Posterior cingulate gyrus (tissue), 11 donors: ENCODE results near the gene PAF1.

Source experiments
- DNase-seq, 10 donors: peaks; one replicate each; pipeline versions ENCODE4 v3.0.0 to v3.0.0-alpha.2; 2020 to 2021; ENCODE audit warnings: mixed read lengths in 3 of 10
- intact Hi-C: fragments of 100-400 bp; cut with DNase I; formaldehyde crosslinking; loops from one replicate; pipeline ENCODE4 v1.15.1; 2023

Gene PAF1

GRCh38 chr19:39390751-39391437 lies at the start of gene PAF1, which contains the start of gene MED29:
PAF1 (minus strand) TSS chr19:39391106; CDS start chr19:39390864, 242 bp downstream.
MED29 (plus strand) TSS chr19:39391378; CDS start chr19:39391423, 45 bp downstream.
- intact Hi-C loops, result loop anchor here (1.0 kb wide), 1 partner anchor 49 kb away; the partner anchor contains the start of gene SAMD4B
- DNase-seq, result peak; percentile 93 to 100 (median 98)

DNA sequence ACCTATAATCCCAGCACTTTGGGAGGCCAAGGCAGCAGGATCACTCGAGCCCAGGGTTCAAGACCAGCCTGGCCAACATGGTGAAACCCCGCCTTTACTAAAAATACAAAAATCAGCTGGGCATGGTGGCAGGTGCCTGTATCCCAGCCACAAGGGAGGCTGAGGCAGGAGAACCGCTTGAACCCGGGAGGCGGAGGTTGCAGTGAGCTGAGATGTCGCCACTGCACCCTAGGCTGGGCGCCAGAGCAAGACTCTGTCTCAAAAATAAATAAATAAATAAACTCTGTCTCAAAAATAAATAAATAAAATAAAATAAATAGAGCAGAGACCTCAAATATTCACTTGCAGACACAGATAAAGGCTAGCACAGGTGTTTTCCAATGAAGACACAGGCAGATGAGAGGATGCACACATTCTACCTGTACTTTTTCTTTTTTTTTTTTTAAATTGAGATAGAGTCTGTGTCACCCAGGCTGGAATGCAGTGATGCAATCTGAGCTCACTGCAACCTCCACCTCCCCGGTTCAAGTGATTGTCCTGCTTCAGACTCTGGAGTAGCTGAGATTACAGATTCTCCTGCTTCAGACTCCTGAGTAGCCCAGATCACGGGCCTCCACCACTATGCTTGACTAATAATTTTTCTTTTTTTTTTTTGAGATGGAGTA lies 47.5 kb upstream of the PAF1 start:
- intact Hi-C loops, result no loop called here
- peak in 1 of 10 donors; percentile 44 for DNase-seq

DNA sequence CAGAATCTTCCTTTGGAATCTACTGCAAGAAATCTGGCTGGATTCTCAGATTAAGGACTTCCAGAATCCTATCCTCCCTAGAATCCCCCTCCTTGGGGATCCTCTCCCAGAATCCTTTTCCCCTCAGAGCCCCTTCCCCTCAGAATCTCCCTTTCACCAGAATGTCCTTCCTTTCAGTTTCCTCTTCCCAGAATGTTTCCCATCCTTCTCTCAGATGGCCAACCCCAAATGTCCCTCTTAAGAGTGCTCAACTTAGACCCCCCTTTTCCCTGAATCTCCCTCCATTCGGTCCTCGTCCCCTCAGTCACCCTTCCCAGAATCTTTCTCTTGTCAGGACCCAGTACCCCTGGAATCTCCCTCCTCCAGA lies 45.4 kb upstream of the PAF1 start:
- intact Hi-C loops, result loop anchor here (1.0 kb wide), 1 partner anchor 9 kb away; the partner anchor contains the start of gene SUPT5H
- no peak for DNase-seq

DNA sequence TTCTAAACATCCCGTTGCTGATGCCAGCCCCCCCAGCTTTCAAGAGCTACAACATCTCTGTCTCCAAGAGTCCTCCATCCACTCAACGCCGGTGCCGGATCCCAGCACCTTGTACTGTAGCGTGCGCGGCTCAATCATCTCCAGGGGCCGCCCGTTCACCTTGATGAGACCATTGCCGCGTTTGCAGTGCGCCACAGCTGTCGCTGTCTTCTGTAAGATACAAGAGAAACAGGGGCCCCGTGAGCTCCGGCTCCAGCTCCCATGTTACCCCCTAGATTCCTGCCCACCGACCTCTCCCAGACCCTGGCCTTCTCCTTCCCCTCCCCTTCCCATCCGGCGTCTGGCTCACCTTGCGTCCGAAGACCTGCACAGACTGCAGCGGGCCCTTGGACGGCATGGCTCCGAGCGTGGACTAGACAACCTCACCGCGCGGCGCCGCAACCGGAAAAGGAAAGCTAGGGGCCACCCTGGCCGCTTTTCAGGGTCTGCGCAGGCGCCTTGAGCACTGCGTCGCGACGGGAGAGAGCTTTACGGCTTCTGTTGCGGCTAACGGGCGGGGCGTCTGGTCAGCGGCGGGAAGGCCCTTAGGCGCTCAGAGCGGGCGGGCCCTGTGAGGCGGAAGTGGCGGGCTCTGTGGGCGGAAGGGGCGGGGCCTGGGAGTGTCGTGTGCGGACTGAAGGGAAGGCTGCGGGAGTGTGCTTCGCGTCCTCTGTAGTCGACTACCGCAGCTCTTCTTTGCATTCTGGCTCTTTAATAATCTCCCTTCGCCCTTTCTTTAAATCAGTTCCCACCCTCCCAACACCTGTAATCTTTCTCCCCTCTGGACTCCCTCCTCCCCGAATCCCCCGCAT lies 44.8 kb upstream of the PAF1 start, which contains the start of gene RPS16:
Gene RPS16, minus strand, starts transcription at position 451 of the 851 bp plus-strand sequence. Its CDS starts 54 bp downstream, at position 397.
- intact Hi-C loops, result loop anchor here (1.0 kb wide), 1 partner anchor 10 kb away; the partner anchor contains the start of gene SUPT5H
- DNase-seq, result peak; percentile 98 to 100 (median 99)

- no peak for DNase-seq
- intact Hi-C loops, result no loop called here
Observed at GRCh38 chr19:39434123-39435076, 43.5 kb upstream of the PAF1 start.

DNA sequence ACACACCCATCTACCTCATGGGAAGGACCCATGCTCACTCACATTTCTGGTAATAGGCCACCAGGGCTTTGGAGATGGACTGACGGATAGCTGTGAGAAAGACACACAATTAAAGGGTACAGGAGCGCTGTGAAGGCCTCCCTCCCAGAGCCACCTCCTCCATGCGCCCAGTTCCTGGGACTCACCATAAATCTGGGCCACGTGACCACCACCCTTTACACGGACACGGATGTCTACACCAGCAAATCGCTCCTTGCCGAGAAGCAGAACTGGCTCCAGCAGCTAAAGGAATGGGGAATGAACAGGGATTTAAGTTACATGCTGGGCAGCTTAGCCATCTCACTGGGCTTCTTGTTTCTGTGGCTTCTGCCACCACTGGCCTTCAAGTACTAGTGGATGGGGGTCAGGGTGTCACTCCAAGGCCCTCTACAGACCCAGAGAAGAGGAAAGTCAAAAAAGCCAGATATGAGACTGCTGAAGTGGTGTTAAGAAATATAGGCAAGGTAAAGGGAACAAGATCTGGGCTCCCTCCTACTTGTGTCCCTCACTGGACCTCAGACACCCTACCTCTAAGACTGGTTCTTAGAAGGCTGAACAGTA lies 42.7 kb upstream of the PAF1 start:
- intact Hi-C loops, result no loop called here

DNA sequence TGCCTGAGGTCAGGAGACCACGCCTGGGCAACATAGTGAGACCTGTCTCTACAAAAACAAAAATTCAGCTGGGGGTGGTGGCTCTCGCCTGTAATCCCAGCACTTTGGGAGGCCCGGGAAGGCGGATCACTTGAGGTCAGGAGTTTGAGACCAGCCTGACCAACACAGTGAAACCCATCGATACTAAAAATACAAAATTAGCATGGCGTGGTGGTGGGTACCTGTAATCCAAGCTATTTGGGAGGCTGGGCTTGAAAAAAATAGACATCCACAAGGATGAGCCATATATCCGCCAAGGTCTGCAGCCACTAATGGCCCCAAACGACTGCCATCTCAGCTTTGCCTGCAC lies 41.7 kb upstream of the PAF1 start:
- DNase-seq, result no peak
- intact Hi-C loops, result no loop called here

More for the DNA sequence above, 42.7 kb upstream of the PAF1 start:
- DNase-seq, result peak in 1 of 10 donors; percentile 21

DNA sequence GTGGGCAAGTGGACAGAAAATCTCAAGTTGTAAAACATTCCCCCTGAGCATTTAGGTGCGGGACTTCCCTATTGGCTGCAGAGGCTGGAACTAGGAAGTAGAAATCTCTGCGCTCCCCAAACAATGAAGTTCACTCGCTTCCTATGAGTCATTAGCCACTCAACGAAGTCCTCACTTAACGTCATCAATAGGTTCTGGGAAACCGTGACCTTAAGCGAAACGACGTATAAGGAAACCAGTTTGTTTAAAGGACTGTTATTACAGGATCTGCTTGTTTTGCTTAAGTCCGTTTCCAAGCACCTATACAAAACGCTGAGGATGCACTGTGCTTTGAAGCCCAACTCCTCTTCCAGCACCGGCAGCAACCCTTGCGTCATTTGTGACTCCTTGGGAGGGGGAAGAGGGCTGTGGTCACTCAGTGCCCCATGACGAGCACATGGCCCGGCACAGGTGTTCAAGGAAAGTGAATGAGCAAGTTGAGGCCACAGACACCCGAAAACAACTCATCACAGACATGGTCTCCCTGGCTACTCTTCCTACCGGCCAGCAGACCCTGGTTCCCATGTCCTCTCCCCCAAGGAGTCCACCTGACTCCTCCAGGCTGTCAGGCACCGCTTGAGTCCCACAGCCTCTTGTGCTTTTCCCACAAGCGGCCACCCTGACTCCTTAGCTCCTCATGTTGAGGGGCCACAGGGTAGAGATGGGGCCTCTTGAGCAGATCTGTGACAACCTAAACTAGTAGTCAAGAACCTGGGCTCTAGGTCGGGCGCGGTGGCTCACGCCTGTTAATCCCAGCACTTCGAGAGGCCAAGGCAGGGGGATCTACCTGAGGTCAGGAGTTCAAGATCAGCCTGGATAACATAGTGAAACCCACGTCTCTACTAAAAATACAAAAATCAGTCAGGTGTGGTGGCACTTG lies 40.0 kb upstream of the PAF1 start:
- intact Hi-C loops, result no loop called here
- peak in 2 of 10 donors; percentile 49 to 53 for DNase-seq

GRCh38 chr19:39428283-39429112 lies 37.6 kb upstream of the PAF1 start:
- peak in 1 of 10 donors; percentile 60 for DNase-seq
- intact Hi-C loops, result no loop called here

DNA sequence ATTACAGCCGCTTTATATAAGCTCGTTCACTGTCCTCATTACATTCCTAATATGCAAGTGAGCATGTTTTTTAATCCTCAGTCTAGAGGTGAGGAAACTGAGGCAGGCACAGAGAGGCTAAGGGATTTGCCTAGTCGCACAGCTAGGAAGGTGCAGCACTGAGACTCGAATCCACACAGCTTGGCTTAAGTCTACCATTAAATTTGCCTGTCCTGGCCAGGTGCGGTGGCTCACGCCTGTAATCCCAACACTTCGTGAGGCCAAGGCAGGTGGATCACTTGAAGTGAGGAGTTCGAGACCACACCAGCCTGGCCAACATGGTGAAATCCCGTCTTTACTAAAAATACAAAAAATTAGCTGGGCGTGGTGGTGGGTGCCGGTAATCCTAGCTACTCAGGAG lies 36.8 kb upstream of the PAF1 start:
- peak in 1 of 10 donors; percentile 35 for DNase-seq
- intact Hi-C loops, result no loop called here

DNA sequence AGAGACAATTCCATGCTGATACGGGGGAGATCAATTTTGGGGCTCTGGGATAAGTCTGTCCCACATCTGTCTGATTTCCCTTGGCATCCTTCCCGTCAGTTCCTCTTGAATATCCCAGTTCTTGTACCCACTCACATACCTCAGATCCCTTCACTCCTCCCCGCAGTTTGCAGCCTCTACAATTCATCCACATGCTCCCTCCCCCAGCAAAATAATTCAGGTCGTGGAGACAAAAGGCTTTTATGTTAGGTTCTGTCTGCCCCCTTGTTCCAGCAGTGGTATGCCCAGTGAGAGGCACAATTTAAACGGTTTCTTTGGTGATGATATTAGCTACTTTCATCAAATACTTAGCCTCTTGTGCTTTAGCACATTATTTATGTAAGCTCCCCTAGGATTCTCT lies 35.3 kb upstream of the PAF1 start:
- intact Hi-C loops, result no loop called here
- no peak for DNase-seq

DNA sequence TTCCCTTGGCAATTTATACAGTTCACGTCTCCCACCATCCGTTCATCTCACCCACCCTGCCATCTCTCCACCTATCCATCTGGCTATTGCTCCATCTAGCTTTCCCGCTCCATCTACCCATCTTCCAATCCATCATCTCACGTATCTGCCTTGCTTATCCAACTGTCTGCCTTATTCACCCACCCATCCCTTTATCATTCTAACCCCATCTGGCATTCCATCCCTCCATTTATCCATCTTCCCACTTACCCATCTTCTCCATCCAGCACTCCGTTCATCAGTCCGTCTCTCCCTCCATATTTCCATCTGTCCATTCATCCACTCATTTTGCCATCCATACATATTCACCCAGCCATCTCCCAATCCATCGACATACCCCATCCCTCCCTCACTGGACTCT lies 34.8 kb upstream of the PAF1 start:
- intact Hi-C loops, result no loop called here
- DNase-seq, result no peak

DNA sequence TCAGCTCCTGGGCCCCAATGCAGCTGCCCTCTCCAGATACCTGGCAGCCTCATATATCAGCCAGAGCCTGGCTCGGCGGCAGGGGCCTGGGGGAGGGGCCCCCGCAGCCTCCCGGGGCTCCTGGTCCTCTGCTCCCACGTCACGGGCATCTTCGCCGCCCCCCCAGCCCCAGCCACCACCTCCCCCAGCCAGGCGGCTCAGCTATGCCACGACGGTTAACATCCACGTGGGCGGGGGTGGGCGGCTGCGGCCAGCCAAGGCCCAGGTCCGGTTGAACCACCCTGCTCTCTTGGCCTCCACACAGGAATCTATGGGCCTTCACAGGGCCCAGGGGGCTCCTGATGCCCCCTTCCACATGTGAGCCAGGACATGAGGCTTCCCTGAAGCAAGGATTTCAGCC lies 34.0 kb upstream of the PAF1 start:
- intact Hi-C loops, result no loop called here
- no peak for DNase-seq

- intact Hi-C loops, result no loop called here
- peak in 2 of 10 donors; percentile 69 to 81 for DNase-seq
Observed at GRCh38 chr19:39423258-39424086, 32.6 kb upstream of the PAF1 start.

DNA sequence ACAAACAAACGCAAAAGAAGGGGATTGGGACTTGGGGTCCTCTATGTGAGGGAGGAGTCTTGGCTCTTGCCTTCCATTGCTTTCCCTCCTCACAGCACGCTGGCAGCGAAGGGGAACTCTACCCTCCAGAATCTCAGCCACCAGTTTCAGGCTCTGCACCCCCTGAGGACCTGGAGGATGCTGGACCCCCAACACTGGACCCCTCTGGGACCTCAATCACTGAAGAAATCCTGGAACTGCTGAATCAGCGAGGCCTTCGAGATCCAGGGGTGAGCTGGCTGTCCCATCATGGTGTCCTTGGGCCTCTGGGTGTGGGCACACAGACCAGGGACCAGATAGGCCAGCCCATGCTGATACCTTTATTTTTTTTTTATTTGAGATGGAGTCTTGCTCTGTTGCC lies 31.1 kb upstream of the PAF1 start:
- intact Hi-C loops, result no loop called here
- no peak for DNase-seq

DNA sequence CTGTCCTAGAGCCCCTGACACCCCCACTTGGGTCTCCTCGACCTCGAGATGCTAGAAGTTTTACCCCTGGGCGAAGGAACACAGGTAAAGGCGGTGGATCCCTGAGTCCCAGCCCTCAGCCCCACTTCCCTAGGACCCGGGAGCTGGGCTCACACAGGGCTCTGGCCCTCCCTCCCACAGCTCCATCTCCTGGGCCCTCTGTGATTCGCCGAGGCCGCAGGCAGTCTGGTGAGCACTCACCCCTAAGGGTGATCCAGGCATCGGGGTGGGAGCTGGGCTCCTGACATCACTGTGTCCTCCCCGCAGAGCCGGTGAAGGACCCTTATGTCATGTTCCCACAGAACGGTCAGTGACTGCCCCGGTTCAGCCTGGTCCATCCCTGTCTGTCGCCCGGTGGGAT lies 29.9 kb upstream of the PAF1 start:
- intact Hi-C loops, result no loop called here
- no peak for DNase-seq

- DNase-seq, result no peak
- intact Hi-C loops, result no loop called here
Observed at GRCh38 chr19:39419003-39419402, 28.1 kb upstream of the PAF1 start.
